Stimulated activated naive CD4-positive, alpha-beta T cell treated with Interleukin-2 at 50 U/mL for 16 hours (primary cell): ENCODE results near the gene SCN9A.
"Not testable (repeated sequence)": the region's sequence is repeated elsewhere in the genome, so short reads cannot be mapped to it uniquely, and the experiment has no call there.

Experiments
- DNase-seq: peaks from one replicate; lab custom pipeline; 2025; lab: John Stamatoyannopoulos, UW

Gene SCN9A

DNA sequence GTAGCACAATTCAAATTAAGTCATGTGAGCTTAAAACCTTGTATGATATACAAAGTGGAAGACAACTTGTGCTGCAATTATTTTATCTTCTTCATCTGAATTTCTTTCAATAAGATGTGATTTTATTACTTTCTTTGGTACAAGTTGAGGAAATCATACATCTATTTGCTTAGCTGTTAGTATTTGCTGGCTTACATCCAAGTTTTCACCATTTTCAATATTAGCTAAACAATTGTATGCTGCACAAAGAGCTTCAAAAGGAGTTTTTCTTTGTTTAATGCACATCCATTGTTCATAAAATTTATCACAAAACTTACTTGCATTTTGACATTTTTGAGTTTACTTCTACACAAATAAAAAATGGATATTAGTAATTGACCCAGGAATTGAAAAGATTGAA is 40.9 kb downstream of the SCN9A start:
- no peak for DNase-seq

- DNase-seq: no peak
Observed at GRCh38 chr2:166333801-166334200, 41.9 kb downstream of the SCN9A start.

DNA sequence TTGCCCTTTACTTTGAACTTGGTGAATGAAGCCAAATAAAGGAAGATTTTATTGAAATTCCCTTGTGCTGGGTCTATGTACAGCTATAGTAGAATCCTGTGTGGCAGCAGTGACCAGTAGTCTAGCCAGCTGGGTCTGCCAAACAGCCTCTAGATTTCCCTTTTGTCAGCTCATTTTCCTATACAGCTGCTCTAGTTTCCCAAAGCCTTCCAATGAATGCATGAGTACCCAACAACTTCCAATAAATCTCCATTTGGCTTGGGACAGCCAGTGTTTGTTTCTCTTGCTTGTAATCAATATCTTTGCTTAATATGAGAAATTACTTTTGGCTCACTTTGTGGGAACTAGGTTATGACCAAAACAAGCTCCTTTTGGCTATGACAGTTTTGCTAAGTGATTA is 43.6 kb downstream of the SCN9A start:
- no peak for DNase-seq

DNA sequence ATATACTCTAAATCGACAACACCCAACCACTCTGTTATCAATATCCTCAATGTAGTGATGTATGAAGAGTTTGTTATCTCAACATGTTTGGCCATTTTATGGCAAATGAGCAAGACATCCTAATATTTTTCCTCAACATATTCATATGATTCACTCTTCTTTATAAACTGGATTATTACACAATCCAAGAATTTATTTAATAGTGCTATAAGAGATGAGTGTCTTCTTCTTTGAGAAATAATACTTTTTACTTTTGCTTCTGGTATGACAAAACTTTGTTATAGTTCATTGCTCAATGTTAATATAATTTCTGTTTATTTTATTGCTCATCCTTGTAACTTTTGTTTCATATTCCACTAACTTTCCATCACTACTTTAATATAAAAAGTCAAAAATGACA is 44.3 kb downstream of the SCN9A start:
- no peak for DNase-seq

- DNase-seq: no peak
Observed at GRCh38 chr2:166329465-166329864, 46.3 kb downstream of the SCN9A start.

DNA sequence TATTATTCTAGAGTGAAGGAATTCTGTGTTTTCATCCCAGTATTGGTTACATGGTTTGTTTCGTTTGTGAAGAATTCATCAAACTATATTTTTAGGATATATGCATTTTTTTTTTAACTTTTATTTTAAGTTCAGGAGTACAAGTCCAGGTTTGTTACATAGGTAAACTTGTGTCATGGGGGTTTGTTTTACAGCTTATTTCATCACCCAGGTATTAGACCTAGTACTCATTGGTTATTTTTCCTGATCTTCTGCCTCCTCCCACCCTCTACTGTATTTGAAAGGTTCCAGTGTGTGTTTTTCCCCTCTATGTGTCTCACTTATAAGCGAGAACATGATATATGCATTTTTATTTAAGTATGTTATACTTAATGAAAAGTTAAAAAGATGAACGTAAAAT is 47.6 kb downstream of the SCN9A start:
- no peak for DNase-seq

GRCh38 chr2:166321076-166321475 is 54.7 kb downstream of the SCN9A start:
- DNase-seq: no peak

GRCh38 chr2:166314022-166314759 is 61.6 kb downstream of the SCN9A start:
- DNase-seq: no peak

GRCh38 chr2:166312863-166313262 is 62.9 kb downstream of the SCN9A start:
- not testable (repeated sequence) for DNase-seq

DNA sequence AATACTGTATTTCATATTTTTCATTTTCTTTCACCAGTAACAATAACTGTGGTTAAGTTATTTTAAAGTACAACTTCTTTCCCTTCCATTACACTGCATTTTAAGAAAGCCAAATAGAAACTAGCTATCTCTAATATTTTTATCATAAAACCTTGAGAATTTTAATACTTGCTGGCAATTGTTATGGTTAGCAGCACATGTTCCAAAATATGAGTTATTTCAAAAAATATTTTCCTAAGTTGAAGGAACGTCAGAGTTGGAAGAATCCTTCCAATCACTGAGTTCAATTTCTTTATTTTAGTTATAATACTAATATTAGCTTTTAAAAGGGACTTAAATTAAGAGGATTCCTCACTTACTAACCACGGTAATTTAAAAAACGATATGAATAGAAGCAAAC is 68.4 kb downstream of the SCN9A start:
- DNase-seq: no peak

DNA sequence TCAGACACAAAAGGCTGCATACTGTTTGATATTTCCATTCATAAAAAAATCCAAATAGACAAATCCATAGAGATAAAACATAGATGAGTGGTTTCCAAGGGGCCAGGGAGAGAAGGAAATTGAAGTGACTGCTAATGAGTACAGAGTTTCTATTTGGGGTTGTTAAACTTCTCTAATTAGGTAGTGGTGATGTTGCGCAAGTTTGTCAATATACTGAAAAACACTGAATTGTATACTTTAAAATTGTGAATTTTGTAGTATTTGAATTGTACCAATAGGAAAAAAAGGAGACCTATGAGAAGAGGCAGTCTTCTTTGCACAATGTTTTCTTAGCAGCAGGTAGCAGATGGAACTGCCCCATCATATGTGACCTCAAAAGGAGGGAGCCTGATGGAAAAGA is 71.1 kb downstream of the SCN9A start:
- DNase-seq: no peak

GRCh38 chr2:166302036-166302435 is 73.7 kb downstream of the SCN9A start:
- DNase-seq: no peak

- no peak for DNase-seq
Observed at GRCh38 chr2:166297951-166298350, 77.8 kb downstream of the SCN9A start.

DNA sequence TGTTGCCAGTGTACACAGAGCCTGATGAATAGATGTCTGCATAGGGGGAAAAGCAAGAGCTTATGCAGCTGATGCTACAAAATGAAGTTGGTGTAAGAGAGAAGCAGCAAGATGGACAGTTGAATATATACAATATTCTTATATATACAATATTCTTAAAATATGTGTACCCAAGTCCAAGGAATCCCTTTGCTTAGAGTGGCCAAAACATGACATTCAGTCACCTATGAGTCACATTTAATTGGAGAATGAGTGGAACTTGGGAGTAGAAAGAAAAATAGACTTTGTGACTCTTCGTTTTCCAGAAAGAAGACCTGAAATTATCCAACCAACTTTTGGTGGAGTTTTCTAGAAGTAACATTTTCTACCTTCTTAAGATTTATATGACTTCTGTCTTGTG is 81.8 kb downstream of the SCN9A start:
- no peak for DNase-seq

DNA sequence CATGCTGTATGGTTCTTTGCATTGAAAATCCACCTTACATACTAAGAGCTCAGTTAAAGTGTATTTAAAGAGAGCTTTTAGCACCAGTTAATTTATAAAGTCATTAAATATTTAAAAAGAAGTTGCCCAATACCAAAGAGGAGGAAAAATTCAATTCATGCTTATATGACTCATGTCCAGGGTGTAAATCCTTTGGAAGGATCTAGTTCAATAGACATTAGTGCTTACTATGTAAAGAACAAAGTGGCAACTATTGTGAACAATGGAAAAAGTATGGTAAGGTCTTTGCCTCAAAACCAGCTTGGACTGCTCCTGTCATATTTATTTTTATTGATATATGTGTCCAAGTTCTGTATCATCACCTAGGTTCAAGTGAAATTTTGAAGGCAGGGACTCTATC is 90.5 kb downstream of the SCN9A start:
- no peak for DNase-seq

GRCh38 chr2:166284359-166284758 is 91.4 kb downstream of the SCN9A start:
- DNase-seq: no peak

- no peak for DNase-seq
Observed at GRCh38 chr2:166282154-166282553, 93.6 kb downstream of the SCN9A start.

GRCh38 chr2:166278856-166279255 is 96.9 kb downstream of the SCN9A start:
- no peak for DNase-seq

DNA sequence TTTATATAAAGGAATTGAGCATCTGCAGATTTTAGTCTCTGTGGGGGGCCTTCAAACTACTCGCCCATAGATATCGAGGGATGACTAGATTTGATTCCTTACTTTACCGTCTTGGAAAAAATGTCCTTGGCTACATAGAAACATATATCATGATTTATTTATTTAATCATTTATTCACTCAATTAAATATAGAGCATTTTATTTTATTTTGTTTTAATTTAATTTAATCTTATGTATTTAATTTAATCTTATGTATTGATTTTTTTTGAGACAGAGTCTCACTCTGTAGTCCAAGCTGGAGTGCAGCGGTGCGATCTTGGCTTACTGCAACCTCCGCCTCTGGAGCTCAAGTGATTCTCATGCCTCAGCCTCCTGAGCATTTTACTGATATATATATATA is 105.4 kb downstream of the SCN9A start:
- no peak for DNase-seq

DNA sequence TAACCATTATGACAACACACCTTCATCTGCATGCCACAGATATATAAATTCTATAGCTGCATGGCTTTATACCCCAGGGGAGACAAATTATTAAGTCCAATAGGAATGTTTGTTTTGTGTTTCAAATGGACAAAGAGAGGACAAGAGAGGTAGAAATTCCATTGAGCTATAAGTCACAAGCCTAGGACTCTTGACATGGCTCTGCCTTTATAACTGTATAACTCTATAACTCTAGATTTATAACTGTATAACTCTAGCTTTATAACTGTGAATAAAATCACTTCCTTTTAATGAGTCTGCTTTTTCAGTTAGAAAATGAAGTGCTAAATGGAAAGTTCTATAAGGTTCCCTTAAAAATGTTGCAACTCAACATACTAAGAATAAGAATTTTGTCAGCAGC is 106.4 kb downstream of the SCN9A start:
- DNase-seq: no peak

DNA sequence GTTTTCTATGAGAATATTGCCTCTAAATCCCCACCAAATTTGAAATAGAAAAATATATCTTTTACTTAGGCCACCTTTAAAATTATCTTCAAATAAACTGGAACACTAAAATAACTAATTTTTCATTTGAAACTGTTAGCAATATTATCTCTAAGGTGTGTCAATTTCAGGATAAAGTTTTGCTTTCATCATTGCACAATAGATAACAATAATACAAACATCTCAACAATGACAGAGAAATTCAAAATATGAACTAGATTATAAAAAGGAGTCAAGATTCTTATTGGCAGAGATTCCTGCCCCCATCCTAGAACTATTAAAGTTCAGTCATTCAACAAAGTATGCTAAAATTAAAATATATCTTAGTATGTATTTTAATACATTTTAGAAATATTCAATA is 117.9 kb downstream of the SCN9A start:
- no peak for DNase-seq

GRCh38 chr2:166256896-166257295 is 118.8 kb downstream of the SCN9A start:
- DNase-seq: no peak

GRCh38 chr2:166249318-166249717 is 126.4 kb downstream of the SCN9A start:
- no peak for DNase-seq

DNA sequence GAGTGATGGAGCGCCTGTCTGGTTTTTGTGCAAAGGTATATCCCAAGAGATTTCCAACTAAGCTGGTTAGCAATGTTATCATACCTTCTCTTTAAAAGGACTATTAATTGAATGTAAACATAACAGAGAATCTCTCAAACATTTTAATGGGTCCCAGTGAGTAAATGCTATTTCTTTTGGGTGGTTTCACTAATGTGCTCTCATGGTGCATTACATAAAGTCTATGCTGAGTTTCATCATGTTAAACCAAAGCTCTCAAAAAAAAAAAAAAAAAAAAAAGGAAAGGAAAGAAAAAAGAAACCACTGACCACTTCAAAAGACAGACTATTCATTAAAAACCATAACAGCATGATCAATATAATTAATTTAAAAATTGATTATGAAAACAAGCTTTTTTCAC is 128.8 kb downstream of the SCN9A start:
- no peak for DNase-seq

- no peak for DNase-seq
Observed at GRCh38 chr2:166242309-166242708, 133.4 kb downstream of the SCN9A start.
